Left lung (tissue), 14 donors: ENCODE data around the gene USHBP1. TPM values are rescaled to one million over a fixed set of nuclear protein-coding genes. Genes with fewer than 3 reads are reported as not detected.

Experiments used
- ATAC-seq: fragments of 200-7000 bp; cut with Tn5 transposase; one replicate; pipeline ENCODE4 v1.9.1; 2020; ENCODE audit warnings: moderate library complexity
- DNase-seq, 4 donors: peaks; one replicate each; pipeline ENCODE4 v3.0.0-alpha.2; 2013 to 2020
- H3K27ac ChIP-seq, 2 donors: fragments of 200-600 bp; sonication (generic) in 1 of 2; one replicate each; pipeline versions ENCODE4 v1.5.0 to v1.8.0; 2020 to 2021
- H3K27me3 ChIP-seq, 2 donors: fragments of 200-600 bp; sonication (generic) in 1 of 2; one replicate each; pipeline versions ENCODE4 v1.5.0 to v1.8.0; 2020 to 2021
- H3K36me3 ChIP-seq, 2 donors: fragments of 200-600 bp; sonication (generic) in 1 of 2; one replicate each; pipeline versions ENCODE4 v1.5.0 to v1.8.0; 2020 to 2021
- H3K4me1 ChIP-seq, 2 donors: fragments of 200-600 bp; one replicate each; pipeline ENCODE4 v1.8.0; 2021
- H3K4me3 ChIP-seq, 2 donors: fragments of 200-600 bp; sonication (generic) in 1 of 2; one replicate each; pipeline versions ENCODE4 v1.5.0 to v1.8.0; 2020 to 2021; ENCODE audit warnings: mild to moderate bottlenecking in 1 of 2
- H3K9me3 ChIP-seq, 2 donors: fragments of 200-600 bp; sonication (generic) in 1 of 2; one replicate each; pipeline versions ENCODE4 v1.5.0 to v1.8.0; 2020 to 2021
- CTCF ChIP-seq, 2 donors: fragments of 200-600 bp; sonication (generic) in 1 of 2; IDR thresholded peaks; one replicate each; pipeline versions ENCODE4 v1.5.0 to v1.8.0; 2021; ENCODE audit warnings: antibody characterized with exemption in 2 of 2
- intact Hi-C, 2 donors: fragments of 100-400 bp; cut with DNase I; formaldehyde crosslinking; loops; one replicate each; pipeline versions ENCODE4 v1.11.2 to v1.14.2; 2022
- long read RNA-seq, 12 donors: library from polyadenylated mRNA in 2 of 12; unstranded in 2 of 12; transcript quantifications; one replicate each; pipeline ENCODE4 v2.0.0 and lab custom pipeline, GENCODE V29; 2019 to 2026
- polyA plus RNA-seq, 6 donors: library from polyadenylated mRNA; unstranded; fragments of 120-200 nt; gene quantifications; one replicate each; pipeline ENCODE4 v1.2.1, GENCODE V29; 2013; ENCODE audit not compliant: insufficient read length in 6 of 6
- total RNA-seq, 2 donors: library from RNA; stranded (reverse); fragmentation: NEBNext Ultra II Directional; extraction: Animal tissue kit (Norgen Biotek cat#: 25700); gene quantifications; one replicate each; pipeline ENCODE4 v1.2.1, GENCODE V29; 2021
- donor health status: DM: no; HTN: yes; CAD: no.
- donor health status: DM: no; HTN: no; CAD: no.

USHBP1 gene, protein sequence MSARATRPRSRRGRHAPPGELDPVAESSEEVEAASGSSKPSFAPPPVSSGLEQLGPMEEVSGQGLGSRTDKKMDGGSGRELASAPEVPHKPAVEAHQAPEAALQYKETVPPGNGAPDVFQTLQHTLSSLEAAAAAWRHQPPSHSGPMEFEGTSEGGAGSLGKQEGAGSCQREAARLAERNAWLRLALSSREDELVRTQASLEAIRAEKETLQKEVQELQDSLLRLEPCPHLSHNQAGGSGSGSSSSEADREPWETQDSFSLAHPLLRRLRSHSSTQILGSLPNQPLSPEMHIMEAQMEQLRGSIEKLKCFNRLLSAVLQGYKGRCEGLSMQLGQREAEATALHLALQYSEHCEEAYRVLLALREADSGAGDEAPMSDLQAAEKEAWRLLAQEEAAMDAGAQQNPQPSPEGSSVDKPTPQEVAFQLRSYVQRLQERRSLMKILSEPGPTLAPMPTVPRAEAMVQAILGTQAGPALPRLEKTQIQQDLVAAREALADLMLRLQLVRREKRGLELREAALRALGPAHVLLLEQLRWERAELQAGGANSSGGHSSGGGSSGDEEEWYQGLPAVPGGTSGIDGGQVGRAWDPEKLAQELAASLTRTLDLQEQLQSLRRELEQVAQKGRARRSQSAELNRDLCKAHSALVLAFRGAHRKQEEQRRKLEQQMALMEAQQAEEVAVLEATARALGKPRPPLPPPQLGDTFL
- total RNA-seq = 1 to 10 TPM; 4.8 to 9.2 TPM
- polyA plus RNA-seq = 10 to 100 TPM in 5 of 6 donors, 1 to 10 TPM in 1; 9.2 to 13.3 (median 11.9) TPM
- long read RNA-seq, donor 1, partial matches to known transcripts = 161 of 214 reads
- long read RNA-seq, donor 1, other reads (novel, unspliced or antisense) = 50 of 214 reads
- long read RNA-seq, donor 2, partial matches to known transcripts = 0 of 4 reads
- long read RNA-seq, donor 2, other reads (novel, unspliced or antisense) = 0 of 4 reads
- long read RNA-seq, donor 3, partial matches to known transcripts = 0 of 2 reads
- long read RNA-seq, donor 3, other reads (novel, unspliced or antisense) = 0 of 2 reads
- long read RNA-seq, donor 4, partial matches to known transcripts = 2 of 5 reads
- long read RNA-seq, donor 4, other reads (novel, unspliced or antisense) = 2 of 5 reads
- long read RNA-seq, donor 5, partial matches to known transcripts = 0 of 3 reads
- long read RNA-seq, donor 5, other reads (novel, unspliced or antisense) = 0 of 3 reads
- long read RNA-seq, donor 6, partial matches to known transcripts = 278 of 278 reads
- long read RNA-seq, donor 6, other reads (novel, unspliced or antisense) = 0 of 278 reads
- long read RNA-seq, donor 7, partial matches to known transcripts = 69 of 69 reads
- long read RNA-seq, donor 7, other reads (novel, unspliced or antisense) = 0 of 69 reads
- long read RNA-seq, donor 8, partial matches to known transcripts = 0 of 1 reads
- long read RNA-seq, donor 8, other reads (novel, unspliced or antisense) = 0 of 1 reads
- long read RNA-seq, donor 9 = 0 reads
- long read RNA-seq, donor 10, transcript USHBP1-201 (13 exons, 3,335 nt) = major isoform, 5 of 8 reads
- long read RNA-seq, donor 10, partial matches to known transcripts = 2 of 8 reads
- long read RNA-seq, donor 10, other reads (novel, unspliced or antisense) = 0 of 8 reads
- long read RNA-seq, donor 11 = 0 reads
- long read RNA-seq, donor 12, partial matches to known transcripts = 280 of 290 reads
- long read RNA-seq, donor 12, other reads (novel, unspliced or antisense) = 10 of 290 reads

- Histone ChIP-seq H3K27ac (peak within 1 kb of the TSS; percentile 57 to 74), H3K4me3 (peak within 1 kb of the TSS in 1 of 2 donors; percentile 44), H3K36me3 (peaks cover 0 to 13% of the 10 kb centered on the region in 2 donors), H3K27me3 (no peaks in the 10 kb centered on the region), H3K4me1 (peaks cover 6 to 18% of the 10 kb centered on the region in 2 donors), H3K9me3 (no peaks in the 10 kb centered on the region)
- intact Hi-C loops = no loop called here
- no peak for ATAC-seq
- DNase-seq = no peak
- no peak for TF ChIP-seq CTCF (IDR thresholded peaks at IDR 0.05)
These were observed at the start of gene USHBP1 for GRCh38 chr19:17264641-17264979. TSS of gene USHBP1 (minus strand) at chr19:17264745. CDS start at chr19:17264299, 446 bp downstream.

GRCh38 chr19:17314007-17314593, 49.6 kb upstream of the USHBP1 start:
- ATAC-seq (no peak), DNase-seq (no peak)
- Histone ChIP-seq H3K4me1 (peaks cover 10 to 44% of the 10 kb centered on the region in 2 donors), H3K27me3 (no peaks in the 10 kb centered on the region), H3K27ac (no peak overlapping the region), H3K36me3 (peaks cover 0 to 58% of the 10 kb centered on the region in 2 donors), H3K9me3 (no peaks in the 10 kb centered on the region), H3K4me3 (no peak overlapping the region)
- TF ChIP-seq CTCF (IDR thresholded peaks at IDR 0.05) = no peak
- intact Hi-C loops = no loop called here

DNA sequence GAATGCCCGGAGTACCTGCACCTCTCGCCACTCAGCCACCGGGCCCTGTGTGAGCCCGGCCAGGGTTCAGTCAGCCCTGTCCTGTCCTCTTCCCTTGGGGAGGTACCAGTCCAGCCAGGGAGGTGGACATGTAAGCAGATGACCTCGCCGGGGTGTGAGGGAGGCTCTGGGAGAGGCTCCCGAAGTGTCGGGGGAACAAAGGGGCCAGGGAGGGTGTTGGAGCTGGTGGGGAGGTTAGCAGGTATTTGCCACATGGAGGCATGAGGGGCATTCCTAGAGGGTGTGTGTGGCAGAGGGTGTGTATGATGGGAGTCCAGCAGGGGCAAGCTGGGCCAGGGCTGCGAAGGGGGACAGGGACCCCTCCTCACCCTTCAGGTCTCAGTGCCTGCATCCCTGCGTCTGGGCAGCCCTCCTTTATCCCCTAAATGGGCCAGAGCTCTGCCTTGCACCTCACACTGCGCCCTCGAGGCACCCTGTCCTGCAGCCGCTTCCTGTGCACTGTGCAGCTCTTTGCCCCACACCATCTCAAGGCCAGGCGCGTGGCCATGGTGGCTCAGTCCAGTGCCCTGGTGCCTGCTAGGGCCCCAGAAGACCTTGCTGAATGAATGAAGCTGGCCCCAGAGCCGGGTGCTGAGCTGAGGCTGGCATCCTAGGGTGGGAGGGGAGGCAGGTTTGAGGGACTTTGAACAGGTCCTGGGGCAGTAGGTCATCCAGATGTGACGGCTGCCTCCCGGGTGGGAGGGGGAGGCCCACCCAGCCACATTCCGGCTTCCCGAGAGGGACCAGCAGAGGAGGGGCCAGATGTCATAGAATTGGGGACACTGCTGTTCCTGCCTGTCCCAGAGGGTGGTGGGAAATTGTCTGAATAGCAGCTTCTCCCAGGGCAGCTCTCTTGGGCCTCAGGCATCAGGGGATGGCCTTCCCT, 47.9 kb upstream of the USHBP1 start:
- no peaks in the 10 kb centered on the region for H3K27me3 ChIP-seq
- H3K4me1 ChIP-seq = peaks cover 10 to 50% of the 10 kb centered on the region in 2 donors
- TF ChIP-seq CTCF (IDR thresholded peaks at IDR 0.05) = no peak
- DNase-seq (no peak), ATAC-seq (no peak)
- intact Hi-C loops = no loop called here
- no peak overlapping the region for H3K27ac ChIP-seq
- H3K4me3 ChIP-seq = no peak overlapping the region
- H3K36me3 ChIP-seq = peaks cover 0 to 47% of the 10 kb centered on the region in 2 donors
- no peaks in the 10 kb centered on the region for H3K9me3 ChIP-seq
